DOHH2 (cell line): Measurements from ENCODE around the gene MYH7B.

Source experiments
- CTCF ChIP-seq: fragments of 200-600 bp; sonication (generic); IDR thresholded peaks from one replicate; pipeline ENCODE4 v1.5.1; 2014; ENCODE audit warnings: antibody characterized with exemption, mild to moderate bottlenecking, low read depth, low read length; ENCODE audit not compliant: poor library complexity, severe bottlenecking
- EZH2phosphoT487 ChIP-seq: fragments of 200-600 bp; sonication (generic); IDR thresholded peaks from 2 replicates; pipeline ENCODE4 v1.6.1; 2017; ENCODE audit warnings: borderline replicate concordance, mild to moderate bottlenecking, antibody characterized with exemption, low read length, moderate library complexity, mixed read lengths

GRCh38 chr20:34915749-34916455 lies 39.8 kb upstream of the MYH7B start:
- TF ChIP-seq CTCF (no peak), EZH2phosphoT487 (no peak)
